HG02870 (cell line): ENCODE data around the gene LGI2.
A peak's percentile ranks its signal among the peaks of the same experiment; 100 is the strongest.

Experiments
- ATAC-seq: cut with Tn5 transposase; IDR thresholded peaks from one replicate; pipeline ENCODE4 v1.9.1; 2021; ENCODE audit warnings: mild to moderate bottlenecking, moderate library complexity; ENCODE audit not compliant: unreplicated experiment

Gene LGI2

DNA sequence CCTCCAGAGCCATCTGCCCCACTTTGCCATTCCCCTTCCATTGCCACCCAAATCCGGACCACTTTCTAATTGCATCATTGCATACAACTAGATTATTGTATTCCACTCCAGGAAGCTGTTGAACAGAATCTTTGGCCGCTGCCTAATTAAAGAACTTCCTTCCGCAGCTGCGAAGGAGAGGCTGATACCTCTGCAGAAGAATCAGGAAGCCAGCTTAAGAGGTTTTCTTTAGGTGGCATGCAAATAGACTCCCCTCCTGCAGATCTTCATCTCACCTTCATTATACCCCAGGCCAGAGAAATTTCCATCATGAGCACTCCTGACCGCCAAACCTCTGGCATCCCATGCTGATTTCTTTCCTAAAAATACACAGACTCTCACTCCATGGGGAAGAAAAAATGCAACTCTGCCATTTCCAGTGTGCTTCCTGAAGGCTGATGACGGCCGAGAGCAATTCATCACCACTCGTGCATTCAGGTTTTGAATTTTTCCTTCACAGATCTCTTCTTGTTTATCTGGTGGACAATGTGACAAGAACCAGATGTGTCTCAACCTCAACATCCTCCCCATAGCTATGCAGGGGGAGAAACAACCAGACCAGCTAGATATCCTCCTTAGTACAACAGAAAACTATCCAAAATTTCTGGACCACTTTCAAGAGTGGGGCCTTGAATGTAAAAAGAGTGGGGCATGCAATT, 31.2 kb downstream of the LGI2 start:
- ATAC-seq, result no peak

DNA sequence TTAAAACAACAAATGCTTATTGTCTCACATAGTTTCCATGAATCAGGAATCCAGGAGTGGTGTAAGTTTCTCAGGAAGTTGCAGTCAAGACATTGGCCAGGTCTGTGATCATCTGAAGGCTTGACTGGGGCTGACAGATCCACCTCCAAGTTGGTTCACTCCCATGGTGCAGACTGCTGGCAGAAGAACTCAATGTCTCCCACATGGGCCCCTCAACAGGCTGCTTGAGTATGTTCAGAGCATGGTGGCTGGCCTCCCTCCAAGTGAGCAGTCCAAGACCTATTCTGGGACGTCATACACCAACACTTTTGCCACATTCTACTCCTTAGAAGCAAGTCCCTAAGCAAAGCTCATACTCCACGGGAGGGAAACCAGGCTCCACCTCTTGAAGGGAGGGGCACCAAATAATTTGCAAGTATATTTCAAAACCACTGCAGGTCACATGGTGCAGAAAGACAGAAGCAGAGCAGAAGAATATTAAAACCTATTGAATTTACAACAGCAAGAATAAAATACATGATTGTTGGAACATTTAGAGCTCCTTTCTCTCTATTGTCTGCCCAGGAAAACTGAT, 35.3 kb downstream of the LGI2 start:
- no peak for ATAC-seq

DNA sequence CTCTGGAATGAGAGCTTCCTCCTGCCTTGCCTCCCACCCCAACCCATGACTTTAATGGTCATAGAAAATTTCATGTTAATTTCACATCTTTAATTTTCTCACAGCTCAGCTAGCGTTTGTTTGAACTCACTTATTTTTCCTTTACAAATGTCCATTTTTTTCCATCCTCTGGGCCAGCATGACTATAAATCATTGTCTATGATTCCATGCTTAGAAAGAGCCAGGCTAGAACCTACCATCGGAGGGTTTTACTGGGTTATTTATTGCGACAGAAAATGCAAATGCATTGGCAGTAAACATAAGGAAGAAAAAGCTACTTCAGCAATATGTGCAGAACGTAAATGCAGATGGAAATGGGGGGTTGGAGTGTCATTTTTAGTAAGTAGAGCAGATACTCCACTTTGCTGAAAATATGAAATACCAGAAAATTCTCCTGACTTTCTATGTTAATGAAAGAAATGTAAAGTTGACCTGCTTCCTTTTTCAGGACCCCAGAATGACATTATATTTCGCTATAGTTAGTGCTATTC, 37.1 kb downstream of the LGI2 start:
- ATAC-seq, result no peak

DNA sequence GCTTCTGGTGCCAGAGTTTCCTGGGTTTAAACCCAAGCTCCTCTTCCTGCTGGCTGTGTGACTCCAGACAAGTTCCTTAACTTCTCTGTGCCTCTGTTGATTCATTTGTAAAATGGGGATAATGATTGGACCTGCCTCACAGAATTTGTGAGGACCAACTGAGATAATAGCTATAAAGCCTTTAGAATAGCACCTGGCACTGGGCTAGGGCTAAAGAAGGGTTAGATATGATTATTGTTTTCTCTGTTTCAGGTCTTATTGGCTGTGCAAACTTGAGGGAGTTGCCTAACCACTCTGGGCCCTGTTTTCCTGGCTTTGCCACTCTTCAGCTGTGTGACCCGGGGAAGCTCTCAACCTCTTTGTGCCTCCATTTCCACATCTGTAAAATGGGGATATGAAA, 37.8 kb downstream of the LGI2 start:
- ATAC-seq, result no peak

DNA sequence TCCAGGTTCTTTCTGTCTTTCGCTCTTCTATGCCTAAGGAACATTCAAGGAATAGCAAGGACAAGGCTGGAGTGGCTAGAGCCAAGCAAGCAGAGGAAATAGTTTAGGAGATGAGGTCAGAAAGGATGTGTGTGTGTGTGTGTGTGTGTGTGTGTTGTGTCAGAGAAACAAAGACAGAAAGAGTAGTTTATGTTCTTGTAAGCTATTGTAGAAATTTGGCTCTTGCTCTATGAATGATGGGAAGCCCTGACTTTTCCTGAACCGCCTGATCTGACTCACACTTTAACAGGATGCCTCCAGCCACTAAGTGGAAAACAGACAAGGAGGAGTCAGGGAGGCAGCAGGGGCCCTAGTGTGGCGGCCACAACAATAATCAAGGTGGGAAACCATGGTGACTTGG, 39.7 kb downstream of the LGI2 start:
- ATAC-seq, result no peak

DNA sequence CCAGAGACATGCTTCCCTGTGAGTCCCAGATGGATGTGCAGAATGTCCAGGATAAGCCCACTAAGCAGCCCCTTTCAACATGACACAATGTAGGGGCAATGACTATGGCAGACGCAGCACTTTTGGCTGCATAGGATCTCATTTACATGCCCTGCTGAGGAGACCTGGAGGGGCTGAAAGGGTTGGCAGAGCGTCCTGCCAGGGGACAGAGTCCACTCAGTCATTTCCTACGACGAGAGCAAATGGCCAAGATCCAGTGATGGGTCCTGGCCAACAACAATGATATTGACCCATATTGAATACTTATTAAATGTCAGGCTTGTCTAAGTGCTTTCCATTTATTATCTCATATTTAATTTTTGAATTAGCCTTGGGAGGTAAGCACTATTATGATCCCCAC, 41.4 kb downstream of the LGI2 start:
- no peak for ATAC-seq

DNA sequence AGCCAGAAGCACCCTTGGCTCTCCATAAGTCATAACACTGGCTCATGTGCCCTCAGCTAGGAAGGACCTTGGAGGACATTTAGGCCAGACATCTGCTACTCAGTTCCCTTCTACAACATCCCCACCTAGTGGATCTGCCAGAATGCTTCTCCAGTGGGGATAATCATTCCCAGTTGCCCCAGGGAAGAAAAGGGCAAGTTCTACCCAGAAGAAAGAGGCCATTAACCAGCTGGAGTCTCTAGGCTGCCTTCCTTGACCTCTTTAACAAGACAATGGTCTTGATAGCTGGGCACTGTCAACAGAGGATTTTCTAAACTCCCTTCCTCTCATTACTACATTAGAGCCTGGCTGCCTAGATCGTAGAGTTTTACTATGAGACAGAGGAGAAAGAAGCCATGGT, 42.0 kb downstream of the LGI2 start:
- ATAC-seq, result no peak

DNA sequence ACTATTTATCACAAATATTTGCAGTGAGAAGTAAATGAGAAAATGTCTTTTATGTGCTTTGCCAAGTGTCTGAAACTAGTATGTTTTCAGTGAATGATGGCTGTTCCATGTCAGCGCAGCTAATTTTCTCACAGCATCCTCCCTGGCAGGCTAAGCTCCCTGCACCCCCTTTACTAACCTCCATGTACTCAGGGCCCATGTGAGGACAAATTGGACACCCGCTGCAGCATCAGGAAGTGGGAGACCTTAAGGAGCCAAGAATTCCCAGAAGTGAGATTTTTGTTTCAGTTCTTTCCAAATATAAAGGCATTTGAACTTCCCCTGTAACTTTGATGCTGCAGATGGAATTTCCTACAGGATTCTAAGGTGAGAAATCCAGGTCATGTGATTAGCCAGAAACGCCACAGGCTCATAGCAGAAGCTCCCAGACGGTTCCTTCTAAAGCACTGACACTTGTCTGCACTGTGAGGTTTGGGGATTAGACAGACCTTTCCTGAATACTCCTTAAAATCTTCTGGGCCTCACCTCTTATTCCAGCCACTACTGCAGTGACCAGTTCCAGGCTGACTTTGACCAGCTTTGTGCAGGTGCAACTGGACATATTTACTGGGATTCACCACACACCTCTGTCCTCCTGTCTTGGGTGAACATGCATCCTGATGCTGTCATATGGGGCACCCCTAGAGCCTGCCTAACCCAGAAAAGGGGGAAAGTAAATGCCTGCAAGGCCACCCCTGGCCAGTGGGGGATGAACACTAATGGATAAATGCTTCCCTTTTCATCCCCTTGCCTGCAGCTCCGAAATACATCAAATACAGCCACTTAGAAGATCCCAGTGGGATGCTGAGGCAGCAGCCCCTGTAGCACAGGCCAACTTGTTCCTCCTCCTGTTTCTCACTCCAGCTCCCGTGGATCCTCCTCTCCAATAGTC, 45.9 kb downstream of the LGI2 start:
- ATAC-seq, result no peak

DNA sequence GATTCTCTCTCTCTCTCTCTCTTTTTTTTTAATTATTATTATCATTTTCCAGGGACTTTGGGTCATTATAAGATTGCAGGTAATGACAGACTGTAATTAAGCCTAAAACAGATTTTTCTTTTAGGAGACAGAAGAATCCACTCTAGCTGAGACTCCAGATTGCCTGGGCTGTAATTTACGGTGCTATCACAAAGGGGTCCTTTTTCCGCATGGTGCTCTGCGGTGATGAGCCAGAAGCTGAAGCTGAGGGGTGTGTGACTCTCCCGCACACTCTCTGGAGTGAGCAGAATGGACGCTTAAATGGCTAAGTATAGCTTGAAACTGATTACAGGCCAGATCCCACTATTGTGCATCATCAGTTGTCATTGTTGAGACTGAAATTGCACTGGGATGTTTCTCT, 50.0 kb downstream of the LGI2 start:
- ATAC-seq, result no peak

DNA sequence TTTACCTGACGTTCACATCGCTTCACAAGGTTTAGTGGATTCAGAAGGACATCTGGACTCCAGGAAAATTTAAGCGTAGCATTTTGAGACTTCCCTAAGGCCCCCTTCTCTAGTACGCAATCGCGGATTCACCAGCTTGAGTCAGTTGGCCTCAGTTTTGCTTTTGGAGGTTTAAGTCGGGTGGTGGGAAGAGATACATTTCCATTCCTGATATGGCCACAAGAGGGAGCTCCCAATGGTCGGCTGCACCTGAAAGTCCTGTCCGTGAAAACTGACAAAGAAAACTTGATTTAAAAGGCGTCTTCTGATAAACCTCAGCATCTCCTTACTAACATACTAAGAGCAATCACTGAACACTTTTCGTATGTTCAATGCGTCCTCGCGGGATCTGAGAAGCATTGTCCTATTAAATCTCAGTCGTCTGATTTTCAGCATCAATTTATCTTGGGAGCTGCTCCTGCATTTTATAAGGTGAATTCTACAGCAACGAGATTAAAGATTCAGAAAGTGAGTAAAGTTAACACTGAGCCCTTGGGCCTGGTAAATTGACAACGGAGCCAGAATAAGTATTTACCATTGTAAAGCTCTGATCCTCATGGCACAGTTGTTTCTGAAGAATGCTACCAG, 50.6 kb downstream of the LGI2 start:
- peak; percentile 70 for ATAC-seq

DNA sequence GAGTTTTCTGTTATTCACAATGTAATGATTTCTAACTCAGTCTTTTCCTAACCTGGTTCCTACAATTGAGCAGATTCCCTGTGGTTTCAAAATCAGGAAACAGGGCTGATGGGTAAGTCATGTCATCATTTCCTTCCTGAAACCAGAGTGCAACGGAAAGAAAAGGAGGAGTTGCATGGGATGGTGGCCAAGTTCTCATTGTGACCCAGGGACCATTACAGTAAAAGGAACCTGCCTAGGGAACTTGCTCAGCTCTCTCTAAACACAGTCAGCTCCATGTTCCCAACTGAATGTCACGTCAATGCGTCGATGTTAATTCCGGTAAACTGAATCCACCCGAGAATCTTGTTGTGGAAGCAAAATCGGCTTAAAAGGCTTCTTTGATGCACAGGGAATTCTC, 51.2 kb downstream of the LGI2 start:
- ATAC-seq, result no peak

DNA sequence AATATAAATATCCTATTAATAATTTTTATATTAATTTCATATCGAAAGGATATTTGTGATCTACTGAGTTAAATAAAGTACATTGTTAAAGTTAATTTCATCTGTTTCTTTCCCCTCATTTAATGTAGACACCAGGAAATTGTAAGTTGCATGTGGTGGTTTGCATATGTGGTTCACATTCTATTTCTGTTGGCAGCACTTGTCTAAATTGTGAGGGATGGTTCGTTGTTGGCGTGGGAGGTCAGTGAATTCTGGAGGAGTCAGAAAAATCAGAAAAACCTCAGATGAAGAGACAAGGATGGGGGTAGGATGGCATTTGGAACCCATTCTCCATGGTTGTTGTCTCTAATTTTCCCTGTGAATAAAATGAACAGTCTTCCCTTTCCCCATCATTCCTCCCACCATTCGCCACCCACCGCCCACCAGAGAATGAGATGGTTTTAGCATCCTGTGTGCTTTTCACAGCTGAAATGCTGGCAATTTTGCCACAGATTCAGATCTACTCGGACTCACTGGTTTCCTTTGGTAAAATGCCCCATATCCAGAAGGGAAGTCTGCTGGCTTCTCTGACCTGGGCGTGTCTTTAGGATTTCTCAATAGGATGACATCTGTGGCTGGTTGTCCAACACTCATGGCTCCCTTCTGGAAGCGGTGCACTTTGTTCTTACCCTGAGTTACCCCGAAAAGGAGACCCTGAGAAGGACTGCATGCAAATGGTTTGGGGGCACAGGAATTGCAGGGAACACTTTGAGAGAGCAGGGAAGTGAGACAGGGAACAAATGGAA, 52.3 kb downstream of the LGI2 start:
- ATAC-seq, result no peak

DNA sequence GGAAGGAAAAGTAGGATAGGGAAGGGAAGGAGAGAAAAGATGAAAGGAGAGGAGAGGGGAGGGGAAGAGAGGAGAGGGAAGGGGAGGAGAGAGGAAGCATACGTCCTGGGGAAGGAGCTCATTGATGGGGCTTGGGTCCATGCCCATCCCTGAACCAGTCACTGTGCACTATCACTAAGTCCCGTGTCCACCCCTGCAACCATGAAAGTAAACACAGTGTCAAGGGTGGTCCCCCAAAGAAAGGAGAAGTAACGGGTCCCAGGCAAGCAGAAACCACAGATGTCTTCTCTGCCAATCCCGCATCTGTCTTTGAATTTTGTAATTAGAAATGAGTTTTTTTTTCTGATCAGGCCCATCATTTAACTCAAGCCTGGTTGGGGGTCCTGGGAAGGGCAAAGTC, 55.2 kb downstream of the LGI2 start:
- ATAC-seq, result no peak

DNA sequence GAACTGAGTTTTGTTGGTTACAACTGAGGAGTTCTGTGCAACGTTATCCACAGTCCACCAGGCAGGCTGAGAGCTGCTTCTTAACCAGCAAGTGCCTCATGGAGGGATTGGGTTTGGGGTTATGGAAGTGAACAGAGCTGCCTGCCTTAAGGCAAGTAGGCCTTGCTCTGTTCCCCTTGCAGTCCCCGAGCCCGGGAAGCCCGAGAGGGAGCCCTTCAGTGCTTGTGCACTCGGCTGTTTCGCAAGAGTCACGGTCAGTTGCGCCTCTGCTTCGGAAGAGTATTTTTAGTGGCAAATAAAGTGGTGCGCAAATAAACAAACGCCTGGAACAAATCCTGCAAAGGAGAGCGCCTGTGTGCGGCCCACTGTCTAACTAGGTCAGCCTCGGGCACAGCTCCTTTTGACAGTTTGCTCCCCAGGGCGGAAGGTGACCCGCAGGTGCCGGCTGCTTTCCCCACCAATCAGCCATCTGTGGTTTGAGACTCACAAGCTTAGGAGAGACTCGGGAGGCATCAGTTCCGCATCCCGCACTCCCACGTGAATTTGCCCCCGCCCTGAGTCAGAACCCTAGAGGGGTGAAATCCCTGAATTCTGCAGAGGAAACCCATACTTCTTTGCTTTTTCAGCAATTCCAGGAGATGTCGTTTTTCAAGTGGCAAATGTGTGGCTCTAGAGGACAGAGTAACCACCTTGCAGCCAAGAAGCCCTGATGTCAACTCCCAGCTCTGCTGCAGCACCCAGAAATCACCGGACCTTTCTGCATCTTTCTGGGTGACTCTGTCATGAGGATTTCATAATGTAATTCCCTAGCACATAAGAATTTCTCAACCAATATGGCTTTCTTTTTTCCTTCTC, 56.8 kb downstream of the LGI2 start:
- no peak for ATAC-seq

DNA sequence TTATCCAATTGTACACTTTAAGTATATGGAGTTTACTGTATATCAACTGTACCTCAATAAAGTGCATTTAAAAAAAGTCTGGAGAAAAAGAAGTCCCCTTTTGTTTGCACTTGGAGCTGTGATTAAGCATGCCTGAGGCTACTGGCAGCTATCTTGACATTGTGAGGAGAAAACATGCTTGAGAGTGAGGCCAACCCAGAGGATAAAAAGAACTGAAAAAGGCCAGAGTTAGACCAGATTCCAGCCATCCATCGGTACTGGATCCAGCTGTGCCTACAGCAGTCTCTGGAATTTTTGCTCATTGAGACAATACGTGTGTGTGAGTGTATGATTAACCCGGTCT, 57.4 kb downstream of the LGI2 start:
- ATAC-seq, result no peak

DNA sequence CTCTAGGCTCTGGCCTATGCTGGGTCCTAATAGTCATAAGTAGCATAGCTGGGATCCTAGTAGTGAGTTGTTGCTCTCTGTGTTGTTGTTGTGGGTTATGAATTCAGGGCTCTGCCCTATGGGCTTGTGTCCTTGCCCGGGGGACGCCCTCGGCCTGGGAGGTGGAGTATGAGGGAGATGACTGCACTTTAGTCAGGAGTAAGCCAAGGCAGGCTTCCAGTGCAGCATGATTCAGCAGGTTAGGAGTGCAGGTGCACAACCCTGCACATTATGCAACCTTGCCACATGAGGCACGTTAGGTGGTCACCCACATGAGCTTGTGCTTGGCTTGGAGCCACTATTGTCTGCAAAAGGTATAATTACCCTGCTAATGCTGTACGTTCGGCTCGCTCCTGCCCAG, 59.6 kb downstream of the LGI2 start:
- ATAC-seq, result no peak

DNA sequence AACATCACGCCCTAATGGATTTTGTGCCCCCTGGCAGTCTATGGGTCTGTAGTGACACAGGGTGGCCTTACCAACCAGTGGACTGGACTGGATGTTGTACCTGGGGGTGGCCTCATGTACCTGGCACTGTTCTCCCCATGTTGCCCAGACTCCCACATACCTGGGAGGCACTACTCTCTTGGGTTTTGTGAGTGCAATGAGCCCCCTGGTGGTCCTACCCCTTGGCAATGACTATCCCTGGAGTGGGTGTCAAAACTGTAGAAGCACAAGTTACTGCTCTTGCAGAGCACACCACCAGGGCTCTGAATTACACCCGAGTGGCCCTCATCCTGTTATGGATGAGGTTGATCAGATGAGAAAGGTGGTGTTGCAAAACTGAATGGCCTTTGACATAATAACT, 60.1 kb downstream of the LGI2 start:
- ATAC-seq, result no peak

DNA sequence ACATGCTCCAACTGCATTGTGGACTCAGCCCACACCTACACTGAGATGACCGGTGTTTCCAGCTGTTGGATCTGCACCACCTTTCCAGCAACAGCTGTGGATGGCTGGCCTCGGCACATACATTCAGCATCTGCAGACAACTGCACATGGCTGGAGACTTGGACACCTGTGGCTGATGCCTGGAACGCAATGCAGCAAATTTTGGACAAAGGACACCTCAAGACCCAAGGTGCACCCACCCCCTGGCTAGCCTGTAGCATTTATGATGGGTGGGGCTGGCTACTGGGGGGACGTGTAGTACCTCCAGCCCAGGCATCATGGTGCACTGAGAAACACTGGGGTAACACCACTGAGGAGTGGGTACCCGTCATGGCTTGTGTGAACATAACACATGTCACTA, 60.6 kb downstream of the LGI2 start:
- ATAC-seq, result no peak

DNA sequence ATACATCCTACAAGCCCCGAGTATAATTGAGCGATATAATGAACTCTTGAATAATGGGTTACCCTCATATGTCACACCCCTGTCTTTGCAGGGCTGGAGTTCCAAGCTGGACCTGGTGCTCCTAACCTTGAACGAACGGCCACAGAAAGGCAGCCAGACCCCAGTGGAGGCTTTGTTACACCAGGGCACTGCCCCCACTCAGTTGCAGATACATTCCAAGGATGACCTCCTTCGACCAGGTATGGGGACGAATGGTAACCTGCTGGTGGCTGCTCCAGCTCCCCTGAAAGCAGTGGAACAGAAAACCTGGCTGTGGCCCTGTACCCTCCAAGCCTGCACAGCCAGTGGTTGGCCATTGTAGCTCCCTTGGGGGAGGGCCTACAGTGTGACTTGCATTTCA, 61.3 kb downstream of the LGI2 start:
- ATAC-seq, result no peak

DNA sequence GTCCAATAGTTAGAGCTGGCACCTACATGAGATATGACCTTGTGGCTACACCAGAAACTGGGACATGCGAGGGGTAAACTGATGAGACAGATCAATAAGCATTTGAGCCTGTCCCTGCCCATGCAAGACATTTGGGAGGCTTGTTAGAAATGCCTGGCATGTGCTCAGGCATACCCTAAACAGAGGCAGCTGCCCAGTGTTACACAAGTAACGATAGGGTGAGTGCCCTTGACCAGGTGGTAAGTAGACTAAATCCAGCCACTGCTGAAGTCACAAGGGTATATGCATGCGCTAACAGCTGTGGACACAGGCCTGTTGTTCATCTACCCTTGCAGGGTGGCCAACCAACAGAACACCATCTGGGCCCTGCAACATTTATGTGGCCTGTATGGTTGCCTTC, 61.8 kb downstream of the LGI2 start:
- no peak for ATAC-seq
